ENCODE measurements around the gene SRSF4. TPM values are rescaled to one million over a fixed set of nuclear protein-coding genes. Genes with fewer than 3 reads are reported as not detected.
"Not testable (repeated sequence)": the region's sequence is repeated elsewhere in the genome, so short reads cannot be mapped to it uniquely, and the experiment has no call there.

SRSF4 gene
- total RNA-seq, 4 donors from 2014 or later, result 75.3 to 117 (median 88.1) TPM

GRCh38 chr1:29223521-29223920, 41.8 kb upstream of the SRSF4 start:
- TF ChIP-seq, protein P1, sequence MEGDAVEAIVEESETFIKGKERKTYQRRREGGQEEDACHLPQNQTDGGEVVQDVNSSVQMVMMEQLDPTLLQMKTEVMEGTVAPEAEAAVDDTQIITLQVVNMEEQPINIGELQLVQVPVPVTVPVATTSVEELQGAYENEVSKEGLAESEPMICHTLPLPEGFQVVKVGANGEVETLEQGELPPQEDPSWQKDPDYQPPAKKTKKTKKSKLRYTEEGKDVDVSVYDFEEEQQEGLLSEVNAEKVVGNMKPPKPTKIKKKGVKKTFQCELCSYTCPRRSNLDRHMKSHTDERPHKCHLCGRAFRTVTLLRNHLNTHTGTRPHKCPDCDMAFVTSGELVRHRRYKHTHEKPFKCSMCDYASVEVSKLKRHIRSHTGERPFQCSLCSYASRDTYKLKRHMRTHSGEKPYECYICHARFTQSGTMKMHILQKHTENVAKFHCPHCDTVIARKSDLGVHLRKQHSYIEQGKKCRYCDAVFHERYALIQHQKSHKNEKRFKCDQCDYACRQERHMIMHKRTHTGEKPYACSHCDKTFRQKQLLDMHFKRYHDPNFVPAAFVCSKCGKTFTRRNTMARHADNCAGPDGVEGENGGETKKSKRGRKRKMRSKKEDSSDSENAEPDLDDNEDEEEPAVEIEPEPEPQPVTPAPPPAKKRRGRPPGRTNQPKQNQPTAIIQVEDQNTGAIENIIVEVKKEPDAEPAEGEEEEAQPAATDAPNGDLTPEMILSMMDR (IDR thresholded peaks at IDR 0.05), result no peak
- no peak for ATAC-seq (ENCODE audit: low FRiP score)
- no peak for DNase-seq (ENCODE audit: low spot score)

DNA sequence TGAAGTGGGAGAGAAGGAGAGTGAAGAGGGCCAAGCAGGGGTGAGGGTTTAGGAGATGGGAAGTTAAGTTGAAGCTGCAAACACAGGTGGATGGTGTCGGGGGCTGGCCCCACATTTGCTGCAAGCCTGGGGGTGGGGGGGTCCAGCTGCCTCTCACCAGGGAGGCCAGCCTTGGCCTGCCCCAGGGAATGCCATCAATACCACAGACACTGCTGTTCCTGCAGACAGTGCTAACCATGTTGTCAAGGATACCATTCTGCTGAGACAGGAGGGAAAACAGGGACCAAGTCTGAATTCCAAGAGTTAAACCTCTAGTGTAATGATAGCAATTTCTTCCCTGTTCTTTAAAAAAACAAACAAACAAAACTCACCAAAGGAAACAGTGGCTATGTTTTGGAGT, 41.0 kb upstream of the SRSF4 start:
- no peak for DNase-seq (ENCODE audit: low spot score)
- ATAC-seq (ENCODE audit: low FRiP score), result no peak

GRCh38 chr1:29222260-29222659, 40.6 kb upstream of the SRSF4 start:
- not testable (repeated sequence) for ATAC-seq (ENCODE audit: low FRiP score); DNase-seq (ENCODE audit: low spot score)

More for the DNA sequence above, 41.0 kb upstream of the SRSF4 start:
- TF ChIP-seq, protein P1 (IDR thresholded peaks at IDR 0.05), result no peak

- TF ChIP-seq, protein P1 (IDR thresholded peaks at IDR 0.05), result no peak
- DNase-seq (ENCODE audit: low spot score) (no peak), ATAC-seq (ENCODE audit: low FRiP score) (no peak)
Observed at GRCh38 chr1:29221296-29221695, 39.6 kb upstream of the SRSF4 start.

GRCh38 chr1:29218223-29218622, 36.5 kb upstream of the SRSF4 start:
- TF ChIP-seq, protein P1 (IDR thresholded peaks at IDR 0.05), result no peak
- ATAC-seq (ENCODE audit: low FRiP score) (peak; percentile 44), DNase-seq (ENCODE audit: low spot score) (no peak)

DNA sequence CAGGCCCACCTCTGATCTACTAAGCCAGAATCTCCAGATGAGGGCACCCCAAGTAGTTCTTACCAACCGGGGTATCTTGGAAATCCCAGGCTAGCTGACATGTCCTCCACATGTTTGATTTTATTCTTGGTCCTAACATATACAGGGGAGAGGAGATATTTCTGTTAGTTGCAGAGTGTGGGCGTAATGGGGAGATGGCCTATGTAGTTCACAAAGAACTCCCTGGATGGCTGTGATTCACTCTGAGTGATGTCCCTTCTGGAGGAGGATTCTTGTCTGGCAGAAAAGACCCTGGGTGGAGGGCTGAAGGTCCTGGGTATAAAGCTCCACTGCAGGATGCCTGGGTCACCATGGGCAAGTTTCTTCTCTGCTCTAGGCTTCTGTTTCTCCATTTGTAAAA, 35.9 kb upstream of the SRSF4 start:
- ATAC-seq (ENCODE audit: low FRiP score), result no peak
- TF ChIP-seq, protein P1 (IDR thresholded peaks at IDR 0.05), result no peak
- DNase-seq (ENCODE audit: low spot score), result no peak

DNA sequence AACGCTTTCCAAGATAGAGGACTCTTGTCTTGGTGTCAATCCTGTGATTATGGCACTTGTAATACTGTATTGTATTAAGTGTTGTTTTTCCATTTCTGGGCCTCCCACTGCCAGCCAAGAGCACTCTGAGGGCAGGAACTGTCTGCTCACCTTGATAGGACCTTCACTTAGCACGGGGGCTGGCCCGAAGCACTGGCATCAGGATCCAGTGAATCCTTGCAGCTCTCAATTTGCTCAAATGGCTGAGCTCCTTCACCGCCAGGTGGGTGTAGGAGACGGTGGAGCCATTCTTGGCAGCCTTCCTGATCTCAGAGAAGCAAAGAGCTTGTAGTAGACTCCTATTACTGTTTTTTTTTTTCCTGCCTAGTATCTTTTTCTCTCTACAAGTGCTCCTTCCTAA, 31.4 kb upstream of the SRSF4 start:
- TF ChIP-seq, protein P1 (IDR thresholded peaks at IDR 0.05), result no peak

More for the DNA sequence above, 31.4 kb upstream of the SRSF4 start:
- no peak for DNase-seq (ENCODE audit: low spot score)
- ATAC-seq (ENCODE audit: low FRiP score), result no peak

Data from omental fat pad (tissue), 4 donors.